CD4-positive, alpha-beta memory T cell (primary cell): ENCODE measurements around the gene CACNA1C. TPM values are rescaled to one million over a fixed set of nuclear protein-coding genes. Genes with fewer than 3 reads are reported as not detected.

ENCODE experiments used
- CTCF ChIA-PET: fragments of 350-600 bp; sonication (Branson Sonifier 250); formaldehyde crosslinking; loops from one replicate; lab custom pipeline; 2021; ENCODE audit warnings: inconsistent platforms; ENCODE audit not compliant: partially characterized antibody; lab: Charles Lee
- POLR2A ChIA-PET: fragments of 350-600 bp; sonication (Branson Sonifier 250); formaldehyde crosslinking; loops from one replicate; lab custom pipeline; 2021; ENCODE audit not compliant: partially characterized antibody; lab: Charles Lee
- DNase-seq, 5 donors: peaks; one replicate each; pipeline versions ENCODE4 v3.0.0 to v3.0.0-alpha.2; 2020 to 2022; ENCODE audit warnings: mixed read lengths in 1 of 5
- H3K27ac ChIP-seq: one replicate; pipeline ENCODE4 v1.7.0; 2013; ENCODE audit warnings: low read depth, low read length
- H3K27me3 ChIP-seq: 2 replicates; pipeline ENCODE4 v1.7.0; 2013; ENCODE audit warnings: mild to moderate bottlenecking, low read length, moderate library complexity; ENCODE audit not compliant: insufficient read depth
- H3K36me3 ChIP-seq: 2 replicates; pipeline ENCODE4 v1.7.0; 2013; ENCODE audit warnings: mild to moderate bottlenecking, low read length, moderate library complexity; ENCODE audit not compliant: insufficient read depth
- H3K4me1 ChIP-seq: 2 replicates; pipeline ENCODE4 v1.7.0; 2013; ENCODE audit warnings: mild to moderate bottlenecking, low read length, moderate library complexity; ENCODE audit not compliant: insufficient read depth
- H3K4me3 ChIP-seq, 2 donors: one replicate each; pipeline ENCODE4 v1.7.0; 2013; ENCODE audit warnings: low read length in 2 of 2, mild to moderate bottlenecking in 1 of 2
- H3K9me3 ChIP-seq, 2 donors: one replicate each; pipeline ENCODE4 v1.7.0; 2013; ENCODE audit warnings: low read length in 2 of 2, control low read depth in 1 of 2; ENCODE audit not compliant: control insufficient read depth in 1 of 2
- H3K27ac Mint-ChIP-seq, 7 donors: one replicate each; pipeline ENCODE4 v1.8.0; 2020 to 2021; ENCODE audit warnings: mixed read lengths in 7 of 7, mild to moderate bottlenecking in 6 of 7, inconsistent platforms in 3 of 7, moderate library complexity in 3 of 7
- H3K27me3 Mint-ChIP-seq, 2 donors: one replicate each; pipeline ENCODE4 v1.8.0; 2020 to 2021; ENCODE audit warnings: mixed read lengths in 2 of 2
- H3K36me3 Mint-ChIP-seq, 2 donors: one replicate each; pipeline ENCODE4 v1.8.0; 2020 to 2021; ENCODE audit warnings: mixed read lengths in 2 of 2, inconsistent platforms in 1 of 2, mild to moderate bottlenecking in 1 of 2
- H3K4me1 Mint-ChIP-seq, 4 donors: one replicate each; pipeline ENCODE4 v1.8.0; 2020 to 2021; ENCODE audit warnings: mixed read lengths in 4 of 4, mild to moderate bottlenecking in 1 of 4
- H3K4me3 Mint-ChIP-seq, 8 donors: one replicate each; pipeline ENCODE4 v1.8.0; 2020 to 2021; ENCODE audit warnings: mixed read lengths in 8 of 8, mild to moderate bottlenecking in 7 of 8, moderate library complexity in 6 of 8, inconsistent platforms in 3 of 8
- H3K9me3 Mint-ChIP-seq, 8 donors: one replicate each; pipeline ENCODE4 v1.8.0; 2020 to 2021; ENCODE audit warnings: mixed read lengths in 8 of 8, mild to moderate bottlenecking in 5 of 8, inconsistent platforms in 3 of 8, moderate library complexity in 1 of 8
- intact Hi-C: fragments of 100-400 bp; cut with micrococcal nuclease; formaldehyde crosslinking; loops from one replicate; pipeline ENCODE4 v1.15.1; 2023
- polyA plus RNA-seq, 2 donors: library from polyadenylated mRNA; unstranded; fragments of 300-500 nt; fragmentation: Illumina TruSeq; gene quantifications; one replicate each; pipeline ENCODE4 v1.2.3, GENCODE V29; 2021
- total RNA-seq, 2 experiments: library from RNA; stranded (reverse); gene quantifications; one replicate each; pipeline ENCODE4 v1.2.3, GENCODE V29; 2021

Gene CACNA1C
- total and polyA plus RNA-seq, 4 experiments from 2014 or later: 0.05 to 0.21 (median 0.07) TPM

GRCh38 chr12:2312175-2312574, 259.4 kb downstream of the CACNA1C start:
- H3K4me1 Mint-ChIP-seq: no peaks in the 10 kb centered on the region
- no peak overlapping the region for H3K27ac ChIP-seq
- intact Hi-C loops: no loop called here

GRCh38 chr12:2312770-2313169, 260.0 kb downstream of the CACNA1C start:
- no peaks in the 10 kb centered on the region for H3K27me3 ChIP-seq
- Mint-ChIP-seq H3K27ac (no peak overlapping the region), H3K9me3 (peaks cover 0 to 8% (median 1%) of the 10 kb centered on the region in 8 donors), H3K27me3 (peaks cover 7 to 10% of the 10 kb centered on the region in 2 donors), H3K4me1 (no peaks in the 10 kb centered on the region), H3K36me3 (no peaks in the 10 kb centered on the region), H3K4me3 (no peak overlapping the region)
- no peaks in the 10 kb centered on the region for H3K36me3 ChIP-seq
- ChIA-PET POLR2A (no interaction called here), CTCF (no interaction called here)
- H3K9me3 ChIP-seq: no peaks in the 10 kb centered on the region
- intact Hi-C loops: no loop called here
- H3K4me3 ChIP-seq: no peak overlapping the region
- no peaks in the 10 kb centered on the region for H3K4me1 ChIP-seq
- no peak overlapping the region for H3K27ac ChIP-seq
- no peak for DNase-seq

More at GRCh38 chr12:2312175-2312574, 259.4 kb downstream of the CACNA1C start:
- no peaks in the 10 kb centered on the region for H3K27me3 ChIP-seq
- H3K9me3 ChIP-seq: no peaks in the 10 kb centered on the region
- Mint-ChIP-seq H3K4me3 (no peak overlapping the region), H3K27me3 (peaks cover 7% of the 10 kb centered on the region in 2 donors), H3K36me3 (no peaks in the 10 kb centered on the region), H3K27ac (no peak overlapping the region), H3K9me3 (peaks cover 0 to 8% (median 1%) of the 10 kb centered on the region in 8 donors)
- ChIA-PET CTCF (no interaction called here), POLR2A (no interaction called here)
- no peak for DNase-seq
- H3K4me3 ChIP-seq: no peak overlapping the region
- H3K4me1 ChIP-seq: no peaks in the 10 kb centered on the region
- H3K36me3 ChIP-seq: no peaks in the 10 kb centered on the region

- CTCF ChIA-PET: interaction anchor here (1.3 kb wide), 1 partner anchor 25 kb away, joined by 3 read pairs; no protein-coding TSS in a partner anchor
These were observed 261.7 kb downstream of the CACNA1C start for GRCh38 chr12:2314492-2314891.

GRCh38 chr12:2317772-2318171, 265.0 kb downstream of the CACNA1C start:
- intact Hi-C loops: no loop called here
- H3K4me1 ChIP-seq: no peaks in the 10 kb centered on the region
- H3K4me3 ChIP-seq: no peak overlapping the region
- H3K27me3 ChIP-seq: no peaks in the 10 kb centered on the region
- H3K4me3 Mint-ChIP-seq: no peak overlapping the region
- peaks cover 0 to 4% (median 2%) of the 10 kb centered on the region in 8 donors for H3K9me3 Mint-ChIP-seq
- no peaks in the 10 kb centered on the region for H3K4me1 Mint-ChIP-seq
- H3K36me3 ChIP-seq: no peaks in the 10 kb centered on the region
- no peak for DNase-seq
- H3K36me3 Mint-ChIP-seq: no peaks in the 10 kb centered on the region
- peaks cover 12 to 15% of the 10 kb centered on the region in 2 donors for H3K27me3 Mint-ChIP-seq
- no peak overlapping the region for H3K27ac Mint-ChIP-seq
- H3K9me3 ChIP-seq: no peaks in the 10 kb centered on the region
- H3K27ac ChIP-seq: no peak overlapping the region
- ChIA-PET CTCF (no interaction called here), POLR2A (no interaction called here)

More at GRCh38 chr12:2314492-2314891, 261.7 kb downstream of the CACNA1C start:
- H3K27me3 Mint-ChIP-seq: peaks cover 4 to 10% of the 10 kb centered on the region in 2 donors
- no peaks in the 10 kb centered on the region for H3K36me3 ChIP-seq
- H3K9me3 Mint-ChIP-seq: peaks cover 0 to 4% (median 1%) of the 10 kb centered on the region in 8 donors
- no peak overlapping the region for H3K27ac Mint-ChIP-seq
- H3K9me3 ChIP-seq: no peaks in the 10 kb centered on the region
- no peak overlapping the region for H3K4me3 ChIP-seq
- no peaks in the 10 kb centered on the region for H3K36me3 Mint-ChIP-seq
- H3K4me1 ChIP-seq: no peaks in the 10 kb centered on the region
- H3K27ac ChIP-seq: no peak overlapping the region
- POLR2A ChIA-PET: no interaction called here
- no peak for DNase-seq
- no peaks in the 10 kb centered on the region for H3K4me1 Mint-ChIP-seq
- H3K4me3 Mint-ChIP-seq: no peak overlapping the region
- intact Hi-C loops: no loop called here
- no peaks in the 10 kb centered on the region for H3K27me3 ChIP-seq

GRCh38 chr12:2318286-2318685, 265.5 kb downstream of the CACNA1C start:
- POLR2A ChIA-PET: no interaction called here
- Histone ChIP-seq H3K9me3 (no peaks in the 10 kb centered on the region), H3K4me1 (no peaks in the 10 kb centered on the region), H3K27me3 (no peaks in the 10 kb centered on the region), H3K4me3 (no peak overlapping the region), H3K27ac (no peak overlapping the region), H3K36me3 (no peaks in the 10 kb centered on the region)
- DNase-seq: no peak
- Mint-ChIP-seq H3K27ac (no peak overlapping the region), H3K36me3 (no peaks in the 10 kb centered on the region), H3K27me3 (peaks cover 15 to 19% of the 10 kb centered on the region in 2 donors), H3K9me3 (peaks cover 0 to 4% (median 2%) of the 10 kb centered on the region in 8 donors), H3K4me3 (no peak overlapping the region), H3K4me1 (no peaks in the 10 kb centered on the region)
- CTCF ChIA-PET: no interaction called here
- intact Hi-C loops: no loop called here

- POLR2A ChIA-PET: no interaction called here
- CTCF ChIA-PET: no interaction called here
- Mint-ChIP-seq H3K4me3 (no peak overlapping the region), H3K9me3 (peaks cover 0 to 4% (median 2%) of the 10 kb centered on the region in 8 donors), H3K27ac (no peak overlapping the region), H3K4me1 (no peaks in the 10 kb centered on the region), H3K36me3 (no peaks in the 10 kb centered on the region), H3K27me3 (peaks cover 15 to 22% of the 10 kb centered on the region in 2 donors)
- no peaks in the 10 kb centered on the region for H3K4me1 ChIP-seq
- intact Hi-C loops: no loop called here
- H3K4me3 ChIP-seq: no peak overlapping the region
- no peaks in the 10 kb centered on the region for H3K36me3 ChIP-seq
- no peak overlapping the region for H3K27ac ChIP-seq
- H3K9me3 ChIP-seq: no peaks in the 10 kb centered on the region
- no peak for DNase-seq
- H3K27me3 ChIP-seq: no peaks in the 10 kb centered on the region
These were observed 266.3 kb downstream of the CACNA1C start for GRCh38 chr12:2319136-2319535.

- no peaks in the 10 kb centered on the region for H3K27me3 ChIP-seq
- no peak overlapping the region for H3K4me3 ChIP-seq
- peaks cover 15 to 18% of the 10 kb centered on the region in 2 donors for H3K27me3 Mint-ChIP-seq
- no peak for DNase-seq
- H3K4me3 Mint-ChIP-seq: no peak overlapping the region
- POLR2A ChIA-PET: no interaction called here
- no peaks in the 10 kb centered on the region for H3K4me1 ChIP-seq
- no peaks in the 10 kb centered on the region for H3K36me3 ChIP-seq
- peaks cover 0 to 1% (median 0%) of the 10 kb centered on the region in 8 donors for H3K9me3 Mint-ChIP-seq
- H3K9me3 ChIP-seq: no peaks in the 10 kb centered on the region
- no peaks in the 10 kb centered on the region for H3K36me3 Mint-ChIP-seq
- no peak overlapping the region for H3K27ac ChIP-seq
- no peaks in the 10 kb centered on the region for H3K4me1 Mint-ChIP-seq
- intact Hi-C loops: no loop called here
- CTCF ChIA-PET: no interaction called here
- no peak overlapping the region for H3K27ac Mint-ChIP-seq
These were observed 267.1 kb downstream of the CACNA1C start for GRCh38 chr12:2319737-2320506.
